ENCODE results near the gene PHGDH. TPM values are rescaled to one million over a fixed set of nuclear protein-coding genes. Genes with fewer than 3 reads are reported as not detected.

Gene PHGDH
- total and polyA plus RNA-seq, 9 donors, result 34.1 to 488 (median 62.8) TPM

DNA sequence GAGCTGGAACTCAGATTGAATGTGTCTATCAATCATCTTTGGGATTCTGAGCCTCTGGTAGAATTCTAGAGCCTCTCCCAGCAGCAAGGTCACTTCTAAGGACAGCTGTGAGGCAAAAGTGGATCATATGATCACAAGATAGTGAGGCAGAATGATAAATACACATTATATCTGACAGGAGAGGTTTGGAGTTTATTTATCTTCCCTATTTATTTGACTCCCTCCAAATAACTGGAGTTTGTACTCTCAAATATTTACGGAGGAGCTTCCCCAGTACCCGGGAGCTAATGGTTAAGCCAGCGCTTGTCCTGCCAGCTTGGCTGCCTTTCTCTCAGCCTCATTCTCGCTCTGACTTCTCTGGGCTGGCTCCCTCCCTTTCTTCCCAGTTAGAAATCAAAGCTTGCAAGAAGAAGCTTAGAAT, 54.6 kb downstream of the PHGDH start:
- intact Hi-C loops (cut with DNase I), result no loop called here
- H3K27me3 ChIP-seq, result no peaks in the 10 kb centered on the region
- H3K9me3 ChIP-seq, result no peaks in the 10 kb centered on the region
- 3 to 13% (median 8%) methylated on average over 4 of the region's 4 CpGs for WGBS, 3 donors
- DNase-seq, result no peak
- H3K36me3 ChIP-seq, result no peaks in the 10 kb centered on the region
- H3K4me1 ChIP-seq (ENCODE audit: insufficient read depth), result no peaks in the 10 kb centered on the region
- TF ChIP-seq, protein P1, sequence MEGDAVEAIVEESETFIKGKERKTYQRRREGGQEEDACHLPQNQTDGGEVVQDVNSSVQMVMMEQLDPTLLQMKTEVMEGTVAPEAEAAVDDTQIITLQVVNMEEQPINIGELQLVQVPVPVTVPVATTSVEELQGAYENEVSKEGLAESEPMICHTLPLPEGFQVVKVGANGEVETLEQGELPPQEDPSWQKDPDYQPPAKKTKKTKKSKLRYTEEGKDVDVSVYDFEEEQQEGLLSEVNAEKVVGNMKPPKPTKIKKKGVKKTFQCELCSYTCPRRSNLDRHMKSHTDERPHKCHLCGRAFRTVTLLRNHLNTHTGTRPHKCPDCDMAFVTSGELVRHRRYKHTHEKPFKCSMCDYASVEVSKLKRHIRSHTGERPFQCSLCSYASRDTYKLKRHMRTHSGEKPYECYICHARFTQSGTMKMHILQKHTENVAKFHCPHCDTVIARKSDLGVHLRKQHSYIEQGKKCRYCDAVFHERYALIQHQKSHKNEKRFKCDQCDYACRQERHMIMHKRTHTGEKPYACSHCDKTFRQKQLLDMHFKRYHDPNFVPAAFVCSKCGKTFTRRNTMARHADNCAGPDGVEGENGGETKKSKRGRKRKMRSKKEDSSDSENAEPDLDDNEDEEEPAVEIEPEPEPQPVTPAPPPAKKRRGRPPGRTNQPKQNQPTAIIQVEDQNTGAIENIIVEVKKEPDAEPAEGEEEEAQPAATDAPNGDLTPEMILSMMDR (IDR thresholded peaks at IDR 0.05), result no peak
- TF ChIP-seq POLR2A (IDR thresholded peaks at IDR 0.05), result no peak
- TF ChIP-seq EP300 (IDR thresholded peaks at IDR 0.05), result no peak
- no peak overlapping the region for H3K4me3 ChIP-seq
- no peak overlapping the region for H3K27ac ChIP-seq

- no peak for TF ChIP-seq EP300 (IDR thresholded peaks at IDR 0.05)
- TF ChIP-seq POLR2A (IDR thresholded peaks at IDR 0.05), result no peak
- TF ChIP-seq, protein P1 (IDR thresholded peaks at IDR 0.05), result no peak
- no peaks in the 10 kb centered on the region for H3K27me3 ChIP-seq
- no peak for DNase-seq
- no peaks in the 10 kb centered on the region for H3K36me3 ChIP-seq
- WGBS, 3 donors, result 68 to 79% (median 76%) methylated on average over 2 of the region's 2 CpGs
- no peak overlapping the region for H3K27ac ChIP-seq
- H3K4me3 ChIP-seq, result no peak overlapping the region
- no peaks in the 10 kb centered on the region for H3K4me1 ChIP-seq (ENCODE audit: insufficient read depth)
- H3K9me3 ChIP-seq, result no peaks in the 10 kb centered on the region
- intact Hi-C loops (cut with DNase I), result no loop called here
These were observed 55.8 kb downstream of the PHGDH start for GRCh38 chr1:119767486-119767885.

GRCh38 chr1:119768778-119769177, 57.0 kb downstream of the PHGDH start, which contains the start of gene HMGCS2:
Gene HMGCS2 (minus strand): TSS chr1:119768905. CDS start chr1:119768844, 61 bp downstream.
- no peaks in the 10 kb centered on the region for H3K9me3 ChIP-seq
- TF ChIP-seq, protein P1 (IDR thresholded peaks at IDR 0.05), result no peak
- TF ChIP-seq POLR2A (IDR thresholded peaks at IDR 0.05) (no peak), EP300 (IDR thresholded peaks at IDR 0.05) (no peak)
- WGBS, 3 donors, result 50 to 67% (median 63%) methylated on average over 8 of the region's 8 CpGs
- H3K36me3 ChIP-seq, result no peaks in the 10 kb centered on the region
- no peak within 1 kb of the TSS for H3K4me3 ChIP-seq
- intact Hi-C loops (cut with DNase I), result no loop called here
- no peaks in the 10 kb centered on the region for H3K27me3 ChIP-seq
- H3K27ac ChIP-seq, result no peak within 1 kb of the TSS
- no peak for DNase-seq
- peaks cover 3% of the 10 kb centered on the region for H3K4me1 ChIP-seq (ENCODE audit: insufficient read depth)

GRCh38 chr1:119771016-119771415, 59.3 kb downstream of the PHGDH start:
- TF ChIP-seq POLR2A (IDR thresholded peaks at IDR 0.05) (no peak), EP300 (IDR thresholded peaks at IDR 0.05) (no peak)
- TF ChIP-seq, protein P1 (IDR thresholded peaks at IDR 0.05), result no peak
- Histone ChIP-seq H3K4me3 (no peak overlapping the region), H3K27me3 (no peaks in the 10 kb centered on the region), H3K36me3 (no peaks in the 10 kb centered on the region), H3K9me3 (no peaks in the 10 kb centered on the region), H3K27ac (no peak overlapping the region), H3K4me1 (ENCODE audit: insufficient read depth) (peaks cover 3% of the 10 kb centered on the region)
- intact Hi-C loops (cut with DNase I), result no loop called here
- 12 to 31% (median 21%) methylated on average over 2 of the region's 2 CpGs for WGBS, 3 donors
- no peak for DNase-seq

All from ovary (tissue), 9 donors.